ENCODE measurements around the gene KLHDC4. TPM values are rescaled to one million over a fixed set of nuclear protein-coding genes. Genes with fewer than 3 reads are reported as not detected.
A peak's percentile ranks its signal among the peaks of the same experiment; 100 is the strongest.

Gene KLHDC4
- total RNA-seq, 1 experiment from 2014 or later: 117 TPM

GRCh38 chr16:87806261-87806640 is 40.5 kb upstream of the KLHDC4 start:
- ChIA-PET CTCF (interaction anchor here (0.9 to 1.8 kb wide), 6 partner anchors 12 to 65 kb away, joined by 3 to 10 read pairs (median 4); no protein-coding TSS in a partner anchor), POLR2A (interaction anchor here (0.7 to 2.2 kb wide), 4 partner anchors 27 to 64 kb away, joined by 4 to 21 read pairs (median 6); partner anchors contain the start of gene SLC7A5)
- no TSS peak for BruUV-seq (replicated peaks)
- Mint-ChIP-seq H3K27ac (ENCODE audit: unreplicated experiment) (peak overlapping the region; percentile 97), H3K4me1 (ENCODE audit: low read depth, unreplicated experiment) (peaks cover 18% of the 10 kb centered on the region), H3K36me3 (ENCODE audit: insufficient read depth, unreplicated experiment) (peaks cover 15% of the 10 kb centered on the region), H3K9me3 (ENCODE audit: unreplicated experiment) (no peaks in the 10 kb centered on the region), H3K27me3 (ENCODE audit: insufficient read depth, unreplicated experiment) (no peaks in the 10 kb centered on the region), H3K4me3 (ENCODE audit: unreplicated experiment) (peak overlapping the region; percentile 68)
- DNase-seq: no peak
- no peaks in the 10 kb centered on the region for H3K36me3 ChIP-seq (ENCODE audit: control insufficient read depth, insufficient read depth, low read length)
- peaks cover 18% of the 10 kb centered on the region for H3K4me1 ChIP-seq
- TF ChIP-seq CTCF (IDR thresholded peaks at IDR 0.05; ENCODE audit: insufficient read depth in 1 of 2, low read depth in 1 of 2, low read length in 1 of 2, severe bottlenecking in 1 of 2, unreplicated experiment in 1 of 2): no peak
- H3K4me3 ChIP-seq (ENCODE audit: low read depth, low read length): peak overlapping the region; percentile 16
- H3K9me3 ChIP-seq: peaks cover 10% of the 10 kb centered on the region
- H3K27me3 ChIP-seq (replicated peaks; ENCODE audit: control insufficient read depth, insufficient read depth, low read length): no peaks in the 10 kb centered on the region
- intact Hi-C loops (cut with micrococcal nuclease; ENCODE audit: unreplicated experiment): loop anchor here (2.0 kb wide), 1 partner anchor 17 kb away; no protein-coding TSS in a partner anchor

DNA sequence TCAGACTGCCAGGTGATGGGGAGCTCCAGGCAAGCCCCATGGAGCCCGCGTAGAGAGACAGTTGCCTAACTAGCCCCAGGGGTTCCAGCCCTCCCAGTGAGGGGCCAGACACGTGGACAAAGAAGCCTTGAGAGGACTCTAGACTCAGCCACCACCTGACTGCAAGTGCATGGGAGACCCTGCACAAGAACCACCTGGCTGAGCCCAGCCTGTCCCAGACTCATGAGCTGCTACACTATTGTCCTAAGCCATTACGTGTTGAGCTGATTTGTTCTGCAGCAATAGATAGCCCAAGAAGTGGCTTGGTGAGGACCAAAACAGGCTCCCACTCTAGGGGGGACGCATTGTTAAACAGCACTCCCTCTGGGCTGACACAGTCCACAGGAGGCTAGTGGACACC is 37.6 kb upstream of the KLHDC4 start:
- CTCF ChIA-PET: no interaction called here

DNA sequence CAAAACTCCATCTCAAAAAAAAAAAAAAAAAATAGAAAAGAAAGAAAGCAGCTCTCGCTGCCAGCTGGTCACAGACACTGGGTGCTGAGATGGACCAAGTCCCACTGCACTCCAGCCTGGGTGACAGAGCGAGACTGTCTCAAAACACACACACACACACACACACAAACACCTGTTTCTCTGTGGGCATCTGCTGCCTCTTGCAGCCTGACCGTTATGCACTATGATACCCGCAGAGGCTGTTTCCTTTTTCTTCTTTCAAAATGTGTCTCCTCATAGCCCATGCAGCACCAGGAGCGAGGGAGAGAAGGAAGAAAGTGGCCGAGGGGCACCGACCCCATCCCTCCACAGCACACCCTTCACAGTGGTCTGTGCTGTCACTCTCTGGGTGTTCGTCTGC is 36.9 kb upstream of the KLHDC4 start:
- peaks cover 15% of the 10 kb centered on the region for H3K9me3 ChIP-seq
- H3K4me3 ChIP-seq (ENCODE audit: low read depth, low read length): no peak overlapping the region
- no peak for TF ChIP-seq CTCF (IDR thresholded peaks at IDR 0.05; ENCODE audit: insufficient read depth in 1 of 2, low read depth in 1 of 2, low read length in 1 of 2, severe bottlenecking in 1 of 2, unreplicated experiment in 1 of 2)
- H3K36me3 Mint-ChIP-seq (ENCODE audit: insufficient read depth, unreplicated experiment): peaks cover 15% of the 10 kb centered on the region
- H3K4me3 Mint-ChIP-seq (ENCODE audit: unreplicated experiment): no peak overlapping the region
- H3K4me1 ChIP-seq: peaks cover 18% of the 10 kb centered on the region
- ChIA-PET CTCF (no interaction called here), POLR2A (no interaction called here)
- H3K36me3 ChIP-seq (ENCODE audit: control insufficient read depth, insufficient read depth, low read length): no peaks in the 10 kb centered on the region
- DNase-seq: no peak
- BruUV-seq (replicated peaks): no TSS peak
- H3K27me3 ChIP-seq (replicated peaks; ENCODE audit: control insufficient read depth, insufficient read depth, low read length): no peaks in the 10 kb centered on the region
- H3K27ac Mint-ChIP-seq (ENCODE audit: unreplicated experiment): no peak overlapping the region
- H3K9me3 Mint-ChIP-seq (ENCODE audit: unreplicated experiment): peaks cover 11% of the 10 kb centered on the region
- intact Hi-C loops (cut with micrococcal nuclease; ENCODE audit: unreplicated experiment): no loop called here
- peaks cover 11% of the 10 kb centered on the region for H3K4me1 Mint-ChIP-seq (ENCODE audit: low read depth, unreplicated experiment)
- H3K27me3 Mint-ChIP-seq (ENCODE audit: insufficient read depth, unreplicated experiment): no peaks in the 10 kb centered on the region

More for the DNA sequence above, 37.6 kb upstream of the KLHDC4 start:
- no peak for DNase-seq
- Mint-ChIP-seq H3K27me3 (ENCODE audit: insufficient read depth, unreplicated experiment) (no peaks in the 10 kb centered on the region), H3K4me3 (ENCODE audit: unreplicated experiment) (no peak overlapping the region), H3K9me3 (ENCODE audit: unreplicated experiment) (peaks cover 11% of the 10 kb centered on the region), H3K4me1 (ENCODE audit: low read depth, unreplicated experiment) (peaks cover 14% of the 10 kb centered on the region), H3K27ac (ENCODE audit: unreplicated experiment) (no peak overlapping the region), H3K36me3 (ENCODE audit: insufficient read depth, unreplicated experiment) (peaks cover 15% of the 10 kb centered on the region)
- H3K27me3 ChIP-seq (replicated peaks; ENCODE audit: control insufficient read depth, insufficient read depth, low read length): no peaks in the 10 kb centered on the region
- no TSS peak for BruUV-seq (replicated peaks)
- H3K4me3 ChIP-seq (ENCODE audit: low read depth, low read length): no peak overlapping the region
- H3K9me3 ChIP-seq: peaks cover 15% of the 10 kb centered on the region
- no peaks in the 10 kb centered on the region for H3K36me3 ChIP-seq (ENCODE audit: control insufficient read depth, insufficient read depth, low read length)
- no peak for TF ChIP-seq CTCF (IDR thresholded peaks at IDR 0.05; ENCODE audit: insufficient read depth in 1 of 2, low read depth in 1 of 2, low read length in 1 of 2, severe bottlenecking in 1 of 2, unreplicated experiment in 1 of 2)
- peaks cover 18% of the 10 kb centered on the region for H3K4me1 ChIP-seq
- POLR2A ChIA-PET: no interaction called here
- intact Hi-C loops (cut with micrococcal nuclease; ENCODE audit: unreplicated experiment): no loop called here

Measured in Caco-2 (cell line).